Activated CD4-positive, alpha-beta T cell treated with anti-CD3 and anti-CD28 coated beads, Interleukin-10, Interleukin-2, amounts not matched to agents 100 ng/mL and 50 ng/mL, durations not matched to agents 16 hours and 8 hours (primary cell): Measurements from ENCODE around the gene EXOC4.
"Not testable (repeated sequence)": the region's sequence is repeated elsewhere in the genome, so short reads cannot be mapped to it uniquely, and the experiment has no call there.

Experiments used
- DNase-seq: peaks from one replicate; pipeline ENCODE4 v3.0.0-alpha.2; 2020

The EXOC4 gene

DNA sequence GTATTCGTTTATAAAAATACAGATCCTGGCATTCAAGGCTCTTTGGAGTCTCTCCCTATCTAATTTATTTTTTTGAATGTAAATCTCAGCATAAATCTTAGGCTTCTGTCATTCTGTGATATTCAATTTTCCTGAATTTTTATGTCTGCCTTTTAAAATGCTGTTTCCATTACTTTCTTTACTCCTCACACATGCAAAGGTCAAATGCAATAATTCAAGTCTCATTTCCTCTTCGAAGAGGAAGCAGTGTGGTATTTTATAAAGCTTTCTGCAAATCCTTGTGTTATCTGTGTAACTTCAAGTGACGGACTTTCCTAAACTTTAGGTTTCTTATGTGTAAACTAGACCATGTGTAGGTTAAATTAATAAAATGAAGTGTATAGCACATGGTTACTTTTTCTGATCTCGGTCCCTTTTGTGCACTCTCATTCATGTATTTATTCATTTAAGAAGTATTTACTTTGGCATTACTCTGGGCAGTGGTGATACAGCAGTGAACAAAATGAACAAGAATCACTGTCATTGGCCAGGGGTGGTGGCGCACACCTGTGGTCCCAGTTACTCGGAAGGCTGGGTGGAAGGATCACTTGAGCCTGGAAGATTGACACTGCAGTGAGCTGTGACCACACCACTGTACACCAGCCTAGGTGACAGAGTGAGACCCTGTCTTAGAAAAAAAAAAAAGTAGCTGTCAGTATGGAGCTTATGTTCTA is 332.2 kb downstream of the EXOC4 start:
- no peak for DNase-seq

DNA sequence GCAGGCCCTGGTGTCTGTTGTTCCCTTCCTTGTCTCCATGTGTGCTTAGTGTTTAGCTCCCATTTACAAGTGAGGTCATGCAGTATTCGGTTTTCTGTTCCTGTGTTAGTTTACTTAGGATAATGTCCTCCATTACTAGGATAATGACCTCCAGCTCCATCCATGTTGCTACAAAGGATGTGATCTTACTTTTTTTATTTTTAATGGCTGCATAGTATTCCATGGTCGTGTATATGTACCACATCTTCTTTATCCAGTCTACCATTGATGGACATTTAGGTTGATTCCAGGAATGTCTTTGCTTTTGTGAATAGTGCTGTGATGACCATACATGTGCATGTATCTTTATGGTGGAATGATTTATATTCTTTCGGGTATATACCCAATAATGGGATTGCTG is 333.4 kb downstream of the EXOC4 start:
- no peak for DNase-seq

DNA sequence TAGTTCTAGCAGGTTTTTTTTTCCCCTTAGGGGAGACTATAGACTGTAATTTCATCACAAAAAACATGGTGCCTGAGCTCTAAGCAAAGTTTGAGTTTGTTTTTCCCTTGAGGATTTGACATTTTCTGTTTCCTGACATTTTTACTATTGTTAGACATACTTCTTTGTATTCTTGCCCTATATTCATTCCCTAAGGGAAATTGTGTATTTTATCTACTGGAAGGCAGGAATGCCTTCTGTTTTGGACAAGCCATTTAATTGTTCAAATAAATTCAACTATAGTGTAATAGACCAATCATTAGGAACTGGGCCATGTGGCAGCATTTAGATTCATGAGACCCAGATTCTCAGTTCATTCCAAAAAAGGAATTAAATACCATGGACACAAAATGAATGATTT is 335.0 kb downstream of the EXOC4 start:
- no peak for DNase-seq

- no peak for DNase-seq
Measured at GRCh38 chr7:133590795-133591194, 337.9 kb downstream of the EXOC4 start.

- no peak for DNase-seq
Measured at GRCh38 chr7:133591704-133592340, 338.9 kb downstream of the EXOC4 start.

DNA sequence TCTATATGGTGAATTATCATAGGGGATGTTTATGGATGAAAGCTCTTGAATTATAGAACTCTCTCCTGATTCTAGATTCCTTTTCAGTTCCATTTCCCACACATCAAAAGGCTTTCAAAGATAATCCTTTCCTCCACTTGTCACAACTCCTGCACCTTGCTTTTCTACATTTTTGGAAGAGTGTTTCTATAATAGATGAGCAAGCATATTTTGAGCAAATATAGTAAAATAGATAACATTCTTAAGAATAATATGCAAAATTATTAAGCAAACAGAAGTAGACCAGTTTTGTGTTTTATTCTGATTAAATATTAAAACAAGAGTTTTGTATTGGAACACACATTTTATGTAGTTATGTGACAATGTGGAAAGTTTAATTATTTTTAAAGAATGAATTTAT is 340.7 kb downstream of the EXOC4 start:
- DNase-seq, result no peak

- DNase-seq, result no peak
Measured at GRCh38 chr7:133601617-133602016, 348.7 kb downstream of the EXOC4 start.

DNA sequence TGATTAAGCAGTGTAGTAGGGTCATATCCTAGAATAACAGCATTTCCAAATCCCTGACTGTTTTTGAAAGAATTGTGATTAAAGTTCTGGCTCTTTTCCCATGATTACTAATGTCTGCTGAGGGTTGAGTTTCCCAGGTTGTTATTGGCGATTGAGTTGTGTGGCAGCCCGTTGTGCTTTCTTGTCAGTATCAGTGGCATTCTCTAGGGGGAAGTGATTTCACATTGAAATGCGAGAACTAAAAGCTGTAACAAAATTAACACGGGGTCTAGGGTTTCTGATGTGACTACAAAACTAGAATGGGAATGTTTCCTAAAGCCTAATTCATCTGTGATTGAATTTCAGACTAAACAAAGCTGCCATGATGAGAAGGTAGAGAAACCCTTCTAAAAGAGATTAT is 349.4 kb downstream of the EXOC4 start:
- no peak for DNase-seq

DNA sequence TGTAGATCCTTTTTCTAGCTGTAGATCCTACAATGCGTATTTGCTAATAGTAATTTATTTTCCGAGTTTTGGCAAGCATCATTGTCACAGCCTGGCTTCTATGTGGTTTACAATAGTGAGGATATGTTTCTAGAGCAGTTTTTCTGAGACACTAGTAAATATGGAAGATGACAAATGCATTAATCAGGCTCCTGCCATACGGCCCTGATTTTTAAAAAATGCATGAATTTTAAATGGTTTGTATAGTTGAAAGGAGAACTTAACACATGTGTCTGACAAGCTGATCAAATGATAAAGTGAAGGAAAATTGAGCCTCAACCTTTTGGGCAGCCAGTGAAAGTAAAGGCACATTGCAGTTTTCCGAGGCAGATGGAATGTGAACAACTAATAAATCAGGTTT is 354.1 kb downstream of the EXOC4 start:
- no peak for DNase-seq

DNA sequence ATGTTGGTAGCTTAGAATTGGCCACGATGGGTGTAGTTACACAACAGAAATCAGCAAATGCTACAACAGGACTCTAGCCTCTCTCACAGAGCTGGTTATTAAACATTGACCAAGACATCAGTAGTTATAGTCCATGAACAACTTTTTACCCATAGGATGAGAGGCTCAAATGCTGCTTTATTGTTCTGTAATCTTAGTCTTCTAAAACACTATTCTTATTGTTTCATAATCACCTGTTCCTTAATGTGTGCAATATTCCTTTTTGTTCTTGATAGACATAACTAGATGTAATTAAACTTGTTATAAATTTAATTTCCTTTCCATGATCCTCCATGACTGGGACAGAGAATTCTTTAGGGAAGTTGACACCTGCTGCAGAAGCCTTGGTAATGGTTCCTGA is 356.9 kb downstream of the EXOC4 start:
- DNase-seq, result no peak

DNA sequence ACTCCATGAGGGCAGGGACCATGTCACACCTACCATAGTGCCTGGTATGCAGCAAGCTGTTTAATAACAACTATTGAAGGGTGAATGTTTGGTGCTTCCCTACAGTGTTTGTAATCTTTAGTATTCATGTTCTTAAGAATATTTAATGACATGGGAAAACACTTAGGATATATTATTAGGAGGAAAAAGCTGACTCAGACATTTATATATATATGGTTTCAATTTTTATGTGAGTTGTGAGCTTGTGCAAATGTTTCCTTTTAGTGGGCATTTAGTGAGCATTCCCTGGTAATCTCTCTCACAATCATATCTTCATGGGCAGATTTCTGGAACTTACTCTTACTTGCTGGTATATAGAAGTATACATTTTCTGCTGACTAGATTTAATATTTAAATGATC is 359.1 kb downstream of the EXOC4 start:
- no peak for DNase-seq

DNA sequence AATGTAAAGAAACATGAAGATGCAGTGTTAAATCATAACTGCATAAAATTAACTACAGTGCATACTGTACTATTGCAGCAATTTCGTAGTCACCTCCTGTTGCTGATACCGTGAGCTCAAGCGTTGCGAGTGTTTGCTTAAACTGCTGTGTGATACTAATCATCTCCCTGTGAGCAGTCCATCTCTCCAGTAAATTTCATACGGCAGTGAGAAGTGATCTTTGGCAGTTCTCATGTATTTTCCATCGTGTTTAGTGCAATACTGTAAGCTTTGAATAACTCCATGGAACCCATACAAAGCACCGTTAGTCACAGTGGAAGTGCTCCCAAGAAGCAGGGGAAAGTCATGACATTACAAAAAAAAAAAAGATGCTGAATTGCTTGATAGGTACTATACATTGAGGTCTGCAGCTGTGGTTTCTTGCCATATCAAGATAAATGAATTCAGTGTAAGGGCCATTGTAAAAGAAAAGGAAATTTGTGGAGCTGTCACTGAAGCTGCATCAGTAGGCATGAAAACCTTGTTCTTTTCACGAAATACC is 360.4 kb downstream of the EXOC4 start:
- no peak for DNase-seq

GRCh38 chr7:133614251-133614650 is 361.4 kb downstream of the EXOC4 start:
- DNase-seq, result no peak

GRCh38 chr7:133618970-133619369 is 366.1 kb downstream of the EXOC4 start:
- no peak for DNase-seq

DNA sequence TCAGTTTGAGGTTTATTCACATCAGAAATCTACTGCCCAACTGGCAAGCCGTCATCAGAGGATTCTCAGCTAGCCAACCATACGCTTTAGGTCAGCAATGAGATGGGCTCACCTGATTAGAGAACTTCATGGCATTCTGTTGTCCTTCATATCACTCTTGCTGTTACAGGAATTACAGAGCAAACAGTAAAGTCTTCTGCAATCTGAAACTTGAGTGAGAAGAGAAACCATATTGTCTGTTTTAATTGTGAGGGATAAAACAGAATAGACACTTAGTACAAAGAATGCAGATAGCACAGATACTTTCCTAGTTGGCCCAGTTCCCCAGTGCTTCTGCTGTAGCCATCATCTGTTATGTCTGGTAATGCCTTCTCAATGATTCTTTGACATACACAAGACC is 366.6 kb downstream of the EXOC4 start:
- no peak for DNase-seq

- no peak for DNase-seq
Measured at GRCh38 chr7:133623721-133624120, 370.8 kb downstream of the EXOC4 start.

- no peak for DNase-seq
Measured at GRCh38 chr7:133625046-133625445, 372.2 kb downstream of the EXOC4 start.

GRCh38 chr7:133629701-133630100 is 376.8 kb downstream of the EXOC4 start:
- DNase-seq, result no peak

GRCh38 chr7:133633055-133633454 is 380.2 kb downstream of the EXOC4 start:
- DNase-seq, result peak; percentile 20

DNA sequence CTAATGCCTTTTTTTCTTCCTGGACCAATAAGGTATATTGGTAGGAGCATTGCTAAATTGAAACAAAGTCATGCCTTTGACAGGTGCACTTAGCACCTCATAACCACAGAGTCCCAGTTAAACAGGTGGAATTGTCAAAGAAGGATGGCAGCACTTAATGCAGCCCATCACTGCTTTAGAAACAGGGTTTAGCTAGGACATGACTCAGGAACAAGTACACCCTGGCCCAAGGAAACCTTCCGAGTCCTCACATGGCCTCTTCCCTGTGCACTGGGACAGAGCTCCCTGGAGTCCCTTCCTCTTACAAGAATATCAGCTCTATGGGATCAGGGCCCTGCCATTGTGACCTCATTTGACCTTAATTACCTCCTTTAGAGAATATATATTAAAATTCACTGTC is 382.7 kb downstream of the EXOC4 start:
- no peak for DNase-seq

GRCh38 chr7:133638857-133639256 is 386.0 kb downstream of the EXOC4 start:
- DNase-seq, result no peak

- DNase-seq, result no peak
Measured at GRCh38 chr7:133641436-133641835, 388.6 kb downstream of the EXOC4 start.

DNA sequence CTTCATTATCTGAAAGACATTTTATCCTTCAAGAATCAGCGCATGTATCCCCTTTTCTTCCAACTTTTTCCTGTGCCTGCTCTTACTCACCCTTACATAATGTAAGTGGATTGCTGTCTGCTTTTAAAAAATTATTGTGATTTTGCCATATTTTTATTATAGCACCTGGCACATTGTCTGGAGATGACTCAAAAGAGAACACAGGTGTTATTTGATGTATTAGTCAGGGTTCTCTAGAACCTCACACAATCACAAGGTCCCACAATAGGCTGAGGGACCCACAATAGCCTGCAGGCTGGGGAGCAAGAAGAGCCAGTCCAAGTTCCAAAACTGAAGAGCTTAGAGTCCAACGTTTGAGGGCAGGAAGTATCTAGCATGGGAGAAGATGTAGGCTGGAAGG is 390.0 kb downstream of the EXOC4 start:
- DNase-seq, result no peak

DNA sequence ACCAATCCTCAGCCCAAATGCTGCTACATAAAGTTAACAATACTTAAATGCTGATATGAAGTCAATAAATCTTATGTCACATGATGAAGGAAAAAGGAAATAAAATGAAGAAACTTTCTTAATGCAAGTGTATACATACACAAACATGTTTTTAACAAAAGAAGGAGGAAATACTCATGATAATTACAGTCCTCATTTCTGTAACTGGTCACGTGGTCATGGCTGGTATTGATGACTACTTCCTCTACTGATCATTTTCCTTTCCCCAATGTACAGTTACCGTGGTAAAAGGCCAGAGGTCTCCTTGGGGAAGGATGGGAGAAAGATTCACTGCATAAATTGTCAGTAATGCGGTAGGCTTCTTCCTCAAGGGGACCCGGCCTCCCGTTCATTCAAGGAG is 390.8 kb downstream of the EXOC4 start:
- DNase-seq, result not testable (repeated sequence)
